Neural progenitor cell (in vitro differentiated cells): ENCODE results near the gene SLIT1. TPM values are rescaled to one million over a fixed set of nuclear protein-coding genes. Genes with fewer than 3 reads are reported as not detected.

Experiments used
- DNase-seq: peaks from one replicate; pipeline ENCODE4 v3.0.0-alpha.2; 2016; ENCODE audit warnings: low spot score
- H2AFZ ChIP-seq: fragments of 200-600 bp; sonication (generic); replicated peaks from 2 replicates; pipeline ENCODE4 v1.6.1; 2016; ENCODE audit warnings: antibody characterized with exemption
- H3F3A ChIP-seq: fragments of 200-600 bp; sonication (generic); 2 replicates; pipeline ENCODE4 v1.6.1; 2016; ENCODE audit warnings: antibody characterized with exemption, low read depth
- H3K27ac ChIP-seq: fragments of 200-600 bp; sonication (generic); 2 replicates; pipeline ENCODE4 v1.5.1; 2016; ENCODE audit warnings: mild to moderate bottlenecking
- H3K27me3 ChIP-seq: fragments of 200-600 bp; sonication (generic); 2 replicates; pipeline ENCODE4 v1.6.1; 2016; ENCODE audit warnings: mild to moderate bottlenecking, moderate library complexity
- H3K36me3 ChIP-seq: fragments of 200-600 bp; sonication (generic); 2 replicates; pipeline ENCODE4 v1.5.1; 2016
- H3K4me1 ChIP-seq: fragments of 200-600 bp; sonication (generic); 2 replicates; pipeline ENCODE4 v1.6.1; 2016; ENCODE audit warnings: mixed run types
- H3K4me2 ChIP-seq: fragments of 200-600 bp; sonication (generic); 2 replicates; pipeline ENCODE4 v1.6.1; 2016
- H3K4me3 ChIP-seq: fragments of 200-600 bp; sonication (generic); 2 replicates; pipeline ENCODE4 v1.5.1; 2016
- H3K79me2 ChIP-seq: fragments of 200-600 bp; sonication (generic); 2 replicates; pipeline ENCODE4 v1.6.1; 2016; ENCODE audit warnings: low read depth
- H3K9ac ChIP-seq: fragments of 200-600 bp; sonication (generic); 2 replicates; pipeline ENCODE4 v1.6.1; 2016
- H3K9me3 ChIP-seq: fragments of 200-600 bp; sonication (generic); 2 replicates; pipeline ENCODE4 v1.5.1; 2016; ENCODE audit warnings: low read depth
- H4K20me1 ChIP-seq: fragments of 200-600 bp; sonication (generic); 2 replicates; pipeline ENCODE4 v1.6.1; 2016; ENCODE audit warnings: low read depth
- H3K27ac Mint-ChIP-seq: 3 replicates; pipeline ENCODE4 v1.8.0; 2021; ENCODE audit warnings: mixed read lengths
- H3K27me3 Mint-ChIP-seq: 2 replicates; pipeline ENCODE4 v1.8.0; 2022; ENCODE audit warnings: low read depth, mild to moderate bottlenecking, inconsistent platforms, moderate library complexity, mixed read lengths; ENCODE audit not compliant: insufficient read depth
- H3K36me3 Mint-ChIP-seq: 3 replicates; pipeline ENCODE4 v1.8.0; 2021; ENCODE audit warnings: mixed read lengths
- H3K4me1 Mint-ChIP-seq: 3 replicates; pipeline ENCODE4 v1.8.0; 2021; ENCODE audit warnings: mixed read lengths
- H3K4me3 Mint-ChIP-seq: 3 replicates; pipeline ENCODE4 v1.8.0; 2021; ENCODE audit warnings: mild to moderate bottlenecking, moderate library complexity, mixed read lengths
- H3K9me3 Mint-ChIP-seq: 3 replicates; pipeline ENCODE4 v1.8.0; 2020; ENCODE audit warnings: mixed read lengths
- EZH2 ChIP-seq: fragments of 200-600 bp; sonication (generic); IDR thresholded peaks from 2 replicates; pipeline ENCODE4 v1.6.1; 2017; ENCODE audit warnings: antibody characterized with exemption, mild to moderate bottlenecking, moderate library complexity
- EZH2phosphoT487 ChIP-seq: fragments of 200-600 bp; sonication (generic); IDR thresholded peaks from 2 replicates; pipeline ENCODE4 v1.6.1; 2017; ENCODE audit warnings: antibody characterized with exemption
- total RNA-seq: library from RNA; depleted of rRNA; stranded (reverse); fragments of >200 nt; gene quantifications from 2 replicates; pipeline ENCODE4 v1.2.3, GENCODE V29; 2015; ENCODE audit warnings: low replicate concordance
- TF ChIP-seq, protein P1 (sequence below): fragments of 200-600 bp; sonication (generic); IDR thresholded peaks from 2 replicates; pipeline ENCODE4 v1.5.1; 2017; ENCODE audit warnings: antibody characterized with exemption, mild to moderate bottlenecking

The SLIT1 gene
- total RNA-seq, 1 donor from 2014 or later, result 0.92 TPM

DNA sequence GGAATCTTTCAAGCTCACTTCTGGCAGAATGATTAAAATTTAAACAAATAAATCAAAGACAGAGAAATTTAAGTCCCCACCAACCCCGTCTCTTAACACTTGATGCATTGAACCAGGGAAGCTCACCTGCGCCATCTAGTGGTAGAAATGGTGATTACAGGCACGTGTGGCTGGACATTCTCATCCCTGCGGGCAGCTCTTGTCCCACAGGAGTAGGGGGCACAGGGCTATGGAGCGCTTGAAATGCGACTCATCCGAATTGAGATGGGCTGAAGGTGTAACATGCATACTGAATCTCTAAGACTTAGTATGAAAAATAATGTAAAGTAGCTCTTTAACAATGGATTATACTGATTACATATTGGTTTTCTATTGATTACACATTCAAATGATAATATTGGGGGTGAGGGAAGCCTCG is 24.8 kb upstream of the SLIT1 start:
- peak; percentile 77 for DNase-seq
- no peak overlapping the region for H3K4me3 Mint-ChIP-seq
- H3F3A ChIP-seq, result no peaks in the 10 kb centered on the region
- H3K27me3 ChIP-seq, result no peaks in the 10 kb centered on the region
- H3K9me3 Mint-ChIP-seq, result no peaks in the 10 kb centered on the region
- no peak overlapping the region for H3K4me2 ChIP-seq
- H3K27ac Mint-ChIP-seq, result no peak overlapping the region
- H3K27ac ChIP-seq, result no peak overlapping the region
- H3K36me3 ChIP-seq, result no peaks in the 10 kb centered on the region
- no peaks in the 10 kb centered on the region for H3K36me3 Mint-ChIP-seq
- peaks cover 8% of the 10 kb centered on the region for H3K4me1 Mint-ChIP-seq
- H3K9ac ChIP-seq, result no peak overlapping the region
- no peaks in the 10 kb centered on the region for H3K9me3 ChIP-seq
- no peaks in the 10 kb centered on the region for H3K79me2 ChIP-seq
- H4K20me1 ChIP-seq, result peaks cover 2% of the 10 kb centered on the region
- H3K27me3 Mint-ChIP-seq, result peaks cover 5% of the 10 kb centered on the region
- no peak overlapping the region for H2AFZ ChIP-seq
- H3K4me3 ChIP-seq, result no peak overlapping the region
- peaks cover 7% of the 10 kb centered on the region for H3K4me1 ChIP-seq
- no peak for TF ChIP-seq EZH2phosphoT487
- TF ChIP-seq, protein P1, sequence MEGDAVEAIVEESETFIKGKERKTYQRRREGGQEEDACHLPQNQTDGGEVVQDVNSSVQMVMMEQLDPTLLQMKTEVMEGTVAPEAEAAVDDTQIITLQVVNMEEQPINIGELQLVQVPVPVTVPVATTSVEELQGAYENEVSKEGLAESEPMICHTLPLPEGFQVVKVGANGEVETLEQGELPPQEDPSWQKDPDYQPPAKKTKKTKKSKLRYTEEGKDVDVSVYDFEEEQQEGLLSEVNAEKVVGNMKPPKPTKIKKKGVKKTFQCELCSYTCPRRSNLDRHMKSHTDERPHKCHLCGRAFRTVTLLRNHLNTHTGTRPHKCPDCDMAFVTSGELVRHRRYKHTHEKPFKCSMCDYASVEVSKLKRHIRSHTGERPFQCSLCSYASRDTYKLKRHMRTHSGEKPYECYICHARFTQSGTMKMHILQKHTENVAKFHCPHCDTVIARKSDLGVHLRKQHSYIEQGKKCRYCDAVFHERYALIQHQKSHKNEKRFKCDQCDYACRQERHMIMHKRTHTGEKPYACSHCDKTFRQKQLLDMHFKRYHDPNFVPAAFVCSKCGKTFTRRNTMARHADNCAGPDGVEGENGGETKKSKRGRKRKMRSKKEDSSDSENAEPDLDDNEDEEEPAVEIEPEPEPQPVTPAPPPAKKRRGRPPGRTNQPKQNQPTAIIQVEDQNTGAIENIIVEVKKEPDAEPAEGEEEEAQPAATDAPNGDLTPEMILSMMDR, result peak; percentile 99

DNA sequence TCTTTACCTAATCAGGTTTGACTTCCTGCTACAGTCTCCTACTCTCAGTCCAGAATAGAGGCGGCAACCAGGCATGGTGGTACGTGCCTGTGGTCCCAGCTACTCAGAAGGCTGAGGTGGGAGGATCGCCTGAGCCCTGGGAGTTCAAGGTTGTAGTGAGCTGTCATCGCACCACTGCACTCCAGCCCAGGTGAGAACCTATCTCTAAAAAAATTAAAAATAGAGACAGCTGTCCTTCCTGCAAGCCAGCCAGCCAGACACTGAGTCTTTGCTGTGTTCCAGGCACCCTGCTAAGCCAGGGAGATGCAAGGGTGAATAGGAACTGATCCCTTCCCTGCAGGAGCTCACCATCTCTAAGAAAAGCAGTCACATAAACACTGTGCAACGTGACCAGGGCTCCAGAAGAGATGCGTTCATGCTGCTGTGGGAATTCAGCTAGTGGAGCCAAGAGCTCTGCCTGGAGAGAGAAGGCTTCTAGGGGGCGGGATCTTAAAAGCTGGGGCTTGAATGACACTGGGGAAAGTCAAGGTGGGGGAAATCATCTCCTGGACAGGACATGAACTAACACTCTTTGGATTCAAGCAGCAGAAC is 22.1 kb upstream of the SLIT1 start:
- Mint-ChIP-seq H3K27me3 (peaks cover 11% of the 10 kb centered on the region), H3K27ac (no peak overlapping the region), H3K36me3 (no peaks in the 10 kb centered on the region), H3K4me3 (no peak overlapping the region), H3K9me3 (no peaks in the 10 kb centered on the region), H3K4me1 (peaks cover 8% of the 10 kb centered on the region)
- Histone ChIP-seq H3K4me1 (peaks cover 7% of the 10 kb centered on the region), H3F3A (no peaks in the 10 kb centered on the region), H3K4me3 (no peak overlapping the region), H3K36me3 (no peaks in the 10 kb centered on the region), H3K79me2 (no peaks in the 10 kb centered on the region), H3K27me3 (no peaks in the 10 kb centered on the region), H3K27ac (no peak overlapping the region), H2AFZ (no peak overlapping the region), H3K9me3 (no peaks in the 10 kb centered on the region), H3K9ac (no peak overlapping the region), H3K4me2 (no peak overlapping the region), H4K20me1 (peaks cover 2% of the 10 kb centered on the region)
- TF ChIP-seq EZH2 (no peak), EZH2phosphoT487 (no peak)
- TF ChIP-seq, protein P1, result no peak
- DNase-seq, result no peak

DNA sequence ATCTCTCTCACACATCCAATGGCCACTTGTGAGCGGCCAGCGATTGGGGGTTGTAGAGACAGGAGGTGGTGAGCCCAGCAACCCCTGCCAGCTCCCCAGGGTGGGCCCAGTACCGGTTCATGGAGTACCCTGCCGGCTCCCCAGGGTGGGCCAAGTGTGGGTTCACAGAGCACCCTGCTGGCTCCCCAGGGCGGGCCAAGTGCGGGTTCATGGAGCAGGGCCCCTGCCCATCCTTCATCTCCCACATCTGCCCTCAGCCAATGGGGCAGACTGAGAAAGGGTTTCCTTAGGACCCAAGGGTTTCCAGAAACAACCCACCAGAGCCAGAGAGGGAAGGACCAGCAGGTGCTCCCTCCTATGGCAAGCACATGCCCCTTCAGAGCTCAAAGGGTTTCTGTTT is 21.4 kb upstream of the SLIT1 start:
- Histone ChIP-seq H3F3A (no peaks in the 10 kb centered on the region), H2AFZ (no peak overlapping the region), H3K27me3 (no peaks in the 10 kb centered on the region), H3K79me2 (no peaks in the 10 kb centered on the region), H3K9ac (no peak overlapping the region), H3K9me3 (no peaks in the 10 kb centered on the region), H3K27ac (no peak overlapping the region), H3K36me3 (no peaks in the 10 kb centered on the region), H3K4me2 (no peak overlapping the region), H4K20me1 (peaks cover 2% of the 10 kb centered on the region), H3K4me3 (no peak overlapping the region), H3K4me1 (peaks cover 7% of the 10 kb centered on the region)
- peaks cover 13% of the 10 kb centered on the region for H3K27me3 Mint-ChIP-seq
- no peaks in the 10 kb centered on the region for H3K36me3 Mint-ChIP-seq
- no peak overlapping the region for H3K27ac Mint-ChIP-seq
- TF ChIP-seq, protein P1, result no peak
- TF ChIP-seq EZH2 (no peak), EZH2phosphoT487 (no peak)
- no peak overlapping the region for H3K4me3 Mint-ChIP-seq
- no peaks in the 10 kb centered on the region for H3K9me3 Mint-ChIP-seq
- peaks cover 8% of the 10 kb centered on the region for H3K4me1 Mint-ChIP-seq
- no peak for DNase-seq
